ENCODE data around the gene ATP2C2.

DNA sequence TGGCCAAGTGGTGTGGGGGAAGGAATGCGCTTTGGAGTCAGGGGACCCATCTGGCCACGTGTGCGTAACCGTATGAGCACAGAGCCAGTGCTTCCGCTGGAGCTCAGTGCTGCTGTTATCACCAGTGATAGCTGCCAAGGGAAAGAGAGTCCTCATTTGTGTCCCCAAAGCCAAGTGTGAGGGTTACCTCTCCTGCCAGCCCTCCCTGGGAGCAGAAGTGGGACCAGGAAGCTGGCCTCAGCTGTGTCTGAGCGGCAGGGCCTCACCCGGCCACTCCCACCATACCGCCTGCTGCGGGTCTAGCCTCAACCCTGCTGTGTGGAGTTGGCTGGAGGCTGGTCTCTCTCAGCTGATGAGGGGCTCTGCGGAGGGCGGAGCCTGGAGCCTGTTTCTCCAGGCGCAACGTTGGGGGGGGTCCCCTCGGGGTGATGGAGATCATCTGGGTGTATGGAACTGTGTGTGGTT lies 91.6 kb downstream of the ATP2C2 start:
- TF ChIP-seq, protein P1, sequence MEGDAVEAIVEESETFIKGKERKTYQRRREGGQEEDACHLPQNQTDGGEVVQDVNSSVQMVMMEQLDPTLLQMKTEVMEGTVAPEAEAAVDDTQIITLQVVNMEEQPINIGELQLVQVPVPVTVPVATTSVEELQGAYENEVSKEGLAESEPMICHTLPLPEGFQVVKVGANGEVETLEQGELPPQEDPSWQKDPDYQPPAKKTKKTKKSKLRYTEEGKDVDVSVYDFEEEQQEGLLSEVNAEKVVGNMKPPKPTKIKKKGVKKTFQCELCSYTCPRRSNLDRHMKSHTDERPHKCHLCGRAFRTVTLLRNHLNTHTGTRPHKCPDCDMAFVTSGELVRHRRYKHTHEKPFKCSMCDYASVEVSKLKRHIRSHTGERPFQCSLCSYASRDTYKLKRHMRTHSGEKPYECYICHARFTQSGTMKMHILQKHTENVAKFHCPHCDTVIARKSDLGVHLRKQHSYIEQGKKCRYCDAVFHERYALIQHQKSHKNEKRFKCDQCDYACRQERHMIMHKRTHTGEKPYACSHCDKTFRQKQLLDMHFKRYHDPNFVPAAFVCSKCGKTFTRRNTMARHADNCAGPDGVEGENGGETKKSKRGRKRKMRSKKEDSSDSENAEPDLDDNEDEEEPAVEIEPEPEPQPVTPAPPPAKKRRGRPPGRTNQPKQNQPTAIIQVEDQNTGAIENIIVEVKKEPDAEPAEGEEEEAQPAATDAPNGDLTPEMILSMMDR (tag by site-specific recombination; IDR thresholded peaks at IDR 0.05): no peak
- TF ChIP-seq, protein P2, sequence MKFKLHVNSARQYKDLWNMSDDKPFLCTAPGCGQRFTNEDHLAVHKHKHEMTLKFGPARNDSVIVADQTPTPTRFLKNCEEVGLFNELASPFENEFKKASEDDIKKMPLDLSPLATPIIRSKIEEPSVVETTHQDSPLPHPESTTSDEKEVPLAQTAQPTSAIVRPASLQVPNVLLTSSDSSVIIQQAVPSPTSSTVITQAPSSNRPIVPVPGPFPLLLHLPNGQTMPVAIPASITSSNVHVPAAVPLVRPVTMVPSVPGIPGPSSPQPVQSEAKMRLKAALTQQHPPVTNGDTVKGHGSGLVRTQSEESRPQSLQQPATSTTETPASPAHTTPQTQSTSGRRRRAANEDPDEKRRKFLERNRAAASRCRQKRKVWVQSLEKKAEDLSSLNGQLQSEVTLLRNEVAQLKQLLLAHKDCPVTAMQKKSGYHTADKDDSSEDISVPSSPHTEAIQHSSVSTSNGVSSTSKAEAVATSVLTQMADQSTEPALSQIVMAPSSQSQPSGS (tag by site-specific recombination; IDR thresholded peaks at IDR 0.05; ENCODE audit: low read depth): no peak
- TF ChIP-seq ZXDB (tag by site-specific recombination; IDR thresholded peaks at IDR 0.05) (no peak), REPIN1 (tag by site-specific recombination; IDR thresholded peaks at IDR 0.05; ENCODE audit: low read depth) (no peak), ZNF23 (tag by site-specific recombination; IDR thresholded peaks at IDR 0.05; ENCODE audit: borderline replicate concordance) (no peak), ZNF571 (tag by site-specific recombination; IDR thresholded peaks at IDR 0.05) (no peak), TCF7L2 (IDR thresholded peaks at IDR 0.05; ENCODE audit: borderline replicate concordance, low read depth, low read length) (no peak), ZNF221 (tag by site-specific recombination; IDR thresholded peaks at IDR 0.05; ENCODE audit: borderline replicate concordance) (no peak), ZNF623 (tag by site-specific recombination; IDR thresholded peaks at IDR 0.05) (no peak)
- TF ChIP-seq, protein P3, sequence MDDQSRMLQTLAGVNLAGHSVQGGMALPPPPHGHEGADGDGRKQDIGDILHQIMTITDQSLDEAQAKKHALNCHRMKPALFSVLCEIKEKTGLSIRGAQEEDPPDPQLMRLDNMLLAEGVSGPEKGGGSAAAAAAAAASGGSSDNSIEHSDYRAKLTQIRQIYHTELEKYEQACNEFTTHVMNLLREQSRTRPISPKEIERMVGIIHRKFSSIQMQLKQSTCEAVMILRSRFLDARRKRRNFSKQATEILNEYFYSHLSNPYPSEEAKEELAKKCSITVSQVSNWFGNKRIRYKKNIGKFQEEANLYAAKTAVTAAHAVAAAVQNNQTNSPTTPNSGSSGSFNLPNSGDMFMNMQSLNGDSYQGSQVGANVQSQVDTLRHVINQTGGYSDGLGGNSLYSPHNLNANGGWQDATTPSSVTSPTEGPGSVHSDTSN (CRISPR knock-in tag; IDR thresholded peaks at IDR 0.05): no peak

Data from HEK293 (cell line).